SU-DHL-6 (cell line): ENCODE data around the gene C10orf105.

Experiments
- H2AFZ ChIP-seq: fragments of 200-600 bp; sonication (generic); 2 replicates; pipeline ENCODE4 v1.6.1; 2014; ENCODE audit warnings: low read depth, mild to moderate bottlenecking, moderate library complexity, mixed read lengths, antibody characterized with exemption, low read length; ENCODE audit not compliant: severe bottlenecking
- H3F3A ChIP-seq: fragments of 200-600 bp; shearing (Covaris generic); 2 replicates; pipeline ENCODE4 v1.6.0; 2016; ENCODE audit warnings: antibody characterized with exemption, mild to moderate bottlenecking; ENCODE audit not compliant: insufficient read depth
- H3K27ac ChIP-seq: fragments of 200-600 bp; sonication (generic); 2 replicates; pipeline ENCODE4 v1.5.1; 2016; ENCODE audit warnings: low read depth, mild to moderate bottlenecking, low read length, moderate library complexity, mixed read lengths
- H3K27me3 ChIP-seq: fragments of 200-600 bp; sonication (generic), shearing (Covaris generic); 2 replicates; pipeline ENCODE4 v1.6.0; 2014; ENCODE audit warnings: mild to moderate bottlenecking, low read length
- H3K36me3 ChIP-seq: fragments of 200-600 bp; sonication (generic); 2 replicates; pipeline ENCODE4 v1.6.1; 2014; ENCODE audit warnings: mild to moderate bottlenecking, low read length, mixed read lengths
- H3K4me2 ChIP-seq: fragments of 300-600, 200-600 bp; shearing (Covaris generic), sonication (generic); 2 replicates; pipeline ENCODE4 v1.6.0; 2014; ENCODE audit warnings: low read length, low read depth, mild to moderate bottlenecking; ENCODE audit not compliant: poor library complexity, severe bottlenecking
- H3K4me3 ChIP-seq: fragments of 200-600 bp; sonication (generic); 2 replicates; pipeline ENCODE4 v1.5.1; 2014; ENCODE audit warnings: antibody characterized with exemption, low read length, mild to moderate bottlenecking, mixed read lengths; ENCODE audit not compliant: insufficient read depth, poor library complexity, severe bottlenecking
- H3K79me2 ChIP-seq: fragments of 200-600 bp; sonication (generic); 2 replicates; pipeline ENCODE4 v1.6.1; 2014; ENCODE audit warnings: mild to moderate bottlenecking, low read length, moderate library complexity; ENCODE audit not compliant: insufficient read depth
- H3K9ac ChIP-seq: fragments of 200-600 bp; sonication (generic); 2 replicates; pipeline ENCODE4 v1.7.0; 2014; ENCODE audit warnings: mild to moderate bottlenecking, low read length
- H3K9me2 ChIP-seq: fragments of 200-600 bp; sonication (generic); replicated peaks from 2 replicates; pipeline ENCODE4 v1.6.1; 2014; ENCODE audit warnings: low read length; ENCODE audit not compliant: insufficient read depth
- H3K9me3 ChIP-seq: fragments of 200-600 bp; sonication (generic); 2 replicates; pipeline ENCODE4 v1.6.1; 2014; ENCODE audit warnings: low read length, mixed read lengths; ENCODE audit not compliant: insufficient read depth
- H4K20me1 ChIP-seq: fragments of 200-600 bp; sonication (generic); 2 replicates; pipeline ENCODE4 v1.6.1; 2014; ENCODE audit warnings: low read depth, mild to moderate bottlenecking, antibody characterized with exemption, low read length, moderate library complexity, mixed read lengths
- CTCF ChIP-seq: fragments of 200-600 bp; sonication (generic); IDR thresholded peaks from one replicate; pipeline ENCODE4 v1.5.1; 2017; ENCODE audit warnings: antibody characterized with exemption, mild to moderate bottlenecking, low read length, moderate library complexity; ENCODE audit not compliant: insufficient read depth, poor library complexity, severe bottlenecking
- EZH2phosphoT487 ChIP-seq: fragments of 200-600 bp; sonication (generic), shearing (Covaris generic); conservative IDR thresholded peaks from 2 replicates; pipeline ENCODE4 v1.6.1; 2018; ENCODE audit warnings: mild to moderate bottlenecking, antibody characterized with exemption, low read length, moderate library complexity, mixed read lengths

The C10orf105 gene

DNA sequence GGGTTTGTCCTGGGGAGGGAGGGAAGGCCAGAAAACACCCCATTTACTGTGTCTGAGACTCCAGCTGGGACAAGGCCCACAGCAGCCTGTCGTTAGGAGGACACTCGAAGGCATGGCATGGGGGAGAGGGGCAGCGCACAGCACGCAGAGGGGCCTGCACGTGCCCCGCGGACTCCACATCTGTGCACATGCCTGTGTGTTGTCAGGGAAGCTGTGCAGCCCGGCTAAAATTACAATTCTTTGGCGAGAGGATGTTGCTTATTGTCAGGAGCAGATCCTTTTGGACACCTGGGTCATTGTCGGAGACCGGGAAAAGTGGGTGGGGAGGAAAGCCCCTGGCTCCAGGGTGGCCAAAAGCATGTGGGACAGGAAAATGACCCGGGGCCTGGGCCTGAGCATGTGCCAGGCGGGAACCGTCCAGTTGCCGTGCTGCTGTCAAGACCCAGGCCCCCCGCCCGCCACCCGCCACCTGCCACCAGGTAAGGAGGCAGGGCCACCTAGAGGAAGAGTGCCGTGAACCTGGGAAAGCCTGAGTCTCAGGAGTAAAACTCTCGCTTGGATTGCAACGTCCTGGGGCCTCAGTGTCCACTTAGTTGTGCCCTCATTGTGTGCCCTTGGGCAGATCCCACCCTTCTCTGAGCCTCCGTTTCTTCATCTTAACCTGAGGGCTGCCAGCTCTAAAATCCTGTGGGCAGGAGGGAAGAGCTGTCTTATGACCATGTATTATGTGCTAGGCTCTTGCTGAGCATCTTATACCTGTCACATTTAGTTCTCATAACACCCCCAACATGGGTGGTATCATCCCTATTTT is 46.5 kb upstream of the C10orf105 start:
- Histone ChIP-seq H3K4me2 (no peak overlapping the region), H4K20me1 (no peaks in the 10 kb centered on the region), H3K9me3 (no peaks in the 10 kb centered on the region), H3K4me3 (no peak overlapping the region), H3K27me3 (no peaks in the 10 kb centered on the region), H3K36me3 (no peaks in the 10 kb centered on the region), H3F3A (no peaks in the 10 kb centered on the region), H3K27ac (no peak overlapping the region), H3K79me2 (no peaks in the 10 kb centered on the region), H3K9ac (no peak overlapping the region), H2AFZ (no peak overlapping the region), H3K9me2 (no peaks in the 10 kb centered on the region)
- TF ChIP-seq EZH2phosphoT487 (no peak), CTCF (no peak)

- no peak overlapping the region for H3K9ac ChIP-seq
- H3K9me2 ChIP-seq, result no peaks in the 10 kb centered on the region
- no peaks in the 10 kb centered on the region for H4K20me1 ChIP-seq
- no peak overlapping the region for H2AFZ ChIP-seq
- no peak overlapping the region for H3K4me2 ChIP-seq
- no peaks in the 10 kb centered on the region for H3F3A ChIP-seq
- no peaks in the 10 kb centered on the region for H3K27me3 ChIP-seq
- H3K27ac ChIP-seq, result no peak overlapping the region
- no peak for TF ChIP-seq EZH2phosphoT487
- no peak for TF ChIP-seq CTCF
- no peaks in the 10 kb centered on the region for H3K79me2 ChIP-seq
- no peak overlapping the region for H3K4me3 ChIP-seq
- H3K36me3 ChIP-seq, result no peaks in the 10 kb centered on the region
- no peaks in the 10 kb centered on the region for H3K9me3 ChIP-seq
Measured at GRCh38 chr10:71765176-71765904, 45.8 kb upstream of the C10orf105 start.

DNA sequence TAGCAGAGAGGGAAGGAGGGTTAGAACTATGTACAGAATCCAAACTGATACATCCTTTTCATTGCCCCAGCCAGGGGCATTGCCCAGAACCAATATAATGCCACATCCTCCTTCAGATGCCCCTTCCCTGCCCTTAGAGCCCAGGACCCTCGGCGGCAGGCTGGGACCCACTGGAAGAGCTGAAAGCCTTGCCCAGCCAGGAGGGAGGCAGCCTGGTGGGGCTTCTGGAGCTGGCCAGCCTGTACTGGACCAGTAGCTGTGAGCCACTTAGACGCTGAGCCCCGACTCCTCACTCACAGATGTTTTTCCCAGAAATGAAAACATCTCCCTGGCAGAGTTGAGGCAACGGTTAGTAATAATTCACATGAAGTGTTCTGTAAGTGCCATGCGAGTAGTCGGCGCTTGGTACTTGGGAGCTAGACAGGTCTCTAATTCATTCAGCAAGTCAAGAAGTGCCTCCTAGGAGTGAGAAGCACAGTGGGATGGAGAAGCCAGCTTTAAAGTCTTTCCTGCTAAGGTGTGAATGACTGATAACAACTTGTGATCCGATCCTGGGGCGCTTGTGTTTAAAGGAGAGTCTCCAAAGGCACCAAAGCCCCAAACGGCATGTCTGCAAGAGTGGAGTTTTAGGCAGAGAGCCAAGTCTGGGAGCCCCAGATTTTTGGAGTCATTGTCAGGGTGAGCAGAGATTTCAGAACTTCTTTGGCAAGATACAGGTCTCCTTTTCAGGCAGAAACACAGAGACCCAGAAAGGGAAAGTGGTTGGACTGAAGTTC is 44.0 kb upstream of the C10orf105 start:
- Histone ChIP-seq H3K4me2 (no peak overlapping the region), H3K4me3 (no peak overlapping the region), H3K9ac (no peak overlapping the region)

More for the DNA sequence above, 44.0 kb upstream of the C10orf105 start:
- no peaks in the 10 kb centered on the region for H4K20me1 ChIP-seq
- no peaks in the 10 kb centered on the region for H3K27me3 ChIP-seq
- no peaks in the 10 kb centered on the region for H3K9me2 ChIP-seq
- no peaks in the 10 kb centered on the region for H3K36me3 ChIP-seq
- no peaks in the 10 kb centered on the region for H3K9me3 ChIP-seq
- H3K79me2 ChIP-seq, result no peaks in the 10 kb centered on the region
- no peaks in the 10 kb centered on the region for H3F3A ChIP-seq
- TF ChIP-seq CTCF, result no peak
- H2AFZ ChIP-seq, result no peak overlapping the region
- H3K27ac ChIP-seq, result no peak overlapping the region
